Loucy (cell line): ENCODE results near the gene PLA2G2C.
A peak's percentile ranks its signal among the peaks of the same experiment; 100 is the strongest.

Experiments
- CTCF ChIP-seq: fragments of 200-600 bp; sonication (generic); conservative IDR thresholded peaks from 2 replicates; pipeline ENCODE4 v1.5.1; 2014; ENCODE audit warnings: mild to moderate bottlenecking, antibody characterized with exemption, low read length
- EZH2phosphoT487 ChIP-seq: fragments of 200-600 bp; IDR thresholded peaks from 2 replicates; pipeline ENCODE4 v1.6.1; 2018; ENCODE audit warnings: antibody characterized with exemption, mild to moderate bottlenecking, moderate library complexity, borderline replicate concordance

GRCh38 chr1:20194757-20195461 is 8.6 kb upstream of the PLA2G2C start:
- TF ChIP-seq CTCF (peak; percentile 96), EZH2phosphoT487 (no peak)
